Neural progenitor cell (in vitro differentiated cells): ENCODE results near the gene SLC36A3.

Experiments
- EZH2phosphoT487 ChIP-seq: fragments of 200-600 bp; sonication (generic); IDR thresholded peaks from 2 replicates; pipeline ENCODE4 v1.6.1; 2017; ENCODE audit warnings: antibody characterized with exemption
- TF ChIP-seq, protein P1 (sequence below): fragments of 200-600 bp; sonication (generic); IDR thresholded peaks from 2 replicates; pipeline ENCODE4 v1.5.1; 2017; ENCODE audit warnings: antibody characterized with exemption, mild to moderate bottlenecking

DNA sequence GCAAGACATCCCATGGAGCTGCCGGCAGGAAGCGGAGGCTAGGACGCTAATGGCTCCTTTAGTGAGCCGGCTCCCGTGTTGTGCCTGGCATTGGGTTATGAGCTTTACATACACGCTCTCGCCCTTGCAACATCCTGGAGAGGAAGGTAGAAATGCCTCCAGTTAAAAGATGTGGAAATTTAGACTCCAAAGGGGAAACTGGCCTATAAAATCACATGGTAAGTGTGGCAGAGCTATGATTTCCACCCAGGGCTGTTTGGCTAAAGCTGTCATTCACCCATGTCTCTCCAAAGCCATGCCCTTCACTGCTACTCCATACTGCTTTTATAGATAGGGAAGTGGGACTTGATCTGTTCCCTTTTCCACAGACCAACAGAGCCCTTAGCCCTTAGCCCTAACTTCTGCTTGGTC lies 45.4 kb downstream of the SLC36A3 start:
- TF ChIP-seq, protein P1, sequence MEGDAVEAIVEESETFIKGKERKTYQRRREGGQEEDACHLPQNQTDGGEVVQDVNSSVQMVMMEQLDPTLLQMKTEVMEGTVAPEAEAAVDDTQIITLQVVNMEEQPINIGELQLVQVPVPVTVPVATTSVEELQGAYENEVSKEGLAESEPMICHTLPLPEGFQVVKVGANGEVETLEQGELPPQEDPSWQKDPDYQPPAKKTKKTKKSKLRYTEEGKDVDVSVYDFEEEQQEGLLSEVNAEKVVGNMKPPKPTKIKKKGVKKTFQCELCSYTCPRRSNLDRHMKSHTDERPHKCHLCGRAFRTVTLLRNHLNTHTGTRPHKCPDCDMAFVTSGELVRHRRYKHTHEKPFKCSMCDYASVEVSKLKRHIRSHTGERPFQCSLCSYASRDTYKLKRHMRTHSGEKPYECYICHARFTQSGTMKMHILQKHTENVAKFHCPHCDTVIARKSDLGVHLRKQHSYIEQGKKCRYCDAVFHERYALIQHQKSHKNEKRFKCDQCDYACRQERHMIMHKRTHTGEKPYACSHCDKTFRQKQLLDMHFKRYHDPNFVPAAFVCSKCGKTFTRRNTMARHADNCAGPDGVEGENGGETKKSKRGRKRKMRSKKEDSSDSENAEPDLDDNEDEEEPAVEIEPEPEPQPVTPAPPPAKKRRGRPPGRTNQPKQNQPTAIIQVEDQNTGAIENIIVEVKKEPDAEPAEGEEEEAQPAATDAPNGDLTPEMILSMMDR, result no peak
- TF ChIP-seq EZH2phosphoT487, result no peak
